A549 (cell line): Measurements from ENCODE around the gene PLET1. TPM values are rescaled to one million over a fixed set of nuclear protein-coding genes. Genes with fewer than 3 reads are reported as not detected.

Experiments
- ATAC-seq, 2 experiments: fragments of 200-7000 bp in 1 of 2; fragments of >200 bp in 1 of 2; cut with Nextera tagmentation in 1 of 2; cut with Tn5 transposase in 1 of 2; 3 replicates each; pipeline versions ENCODE4 v1.8.0 to v1.9.1; 2018 to 2020; ENCODE audit warnings: mild to moderate bottlenecking in 1 of 2, moderate library complexity in 1 of 2
- CTCF ChIA-PET: fragments of 300-600 bp; sonication (Branson Sonifier 250); formaldehyde crosslinking; extraction: SDS; loops from one replicate; lab custom pipeline; 2021; ENCODE audit warnings: antibody characterized with exemption, inconsistent platforms; lab: Yijun Ruan, JAX
- POLR2A ChIA-PET: fragments of 350-600 bp; formaldehyde crosslinking; extraction: SDS; loops from one replicate; lab custom pipeline; 2021; ENCODE audit warnings: antibody characterized with exemption, inconsistent platforms; lab: Yijun Ruan, JAX
- DNase-seq, 2 experiments: peaks; one replicate each; pipeline versions ENCODE4 v3.0.0 to v3.0.0-alpha.2; 2011 to 2016; ENCODE audit warnings: low read depth in 1 of 2, low spot score in 1 of 2
- FAIRE-seq: peaks from 2 replicates; lab custom pipeline; 2011; peaks lifted over from hg19 to GRCh38; lab: Jason Lieb, UNC
- H3K27ac ChIP-seq, 2 experiments: fragments of >200 bp; sonication (Bioruptor Twin); formaldehyde crosslinking; 3 replicates each; pipeline ENCODE4 v1.5.1; 2016 to 2017
- H3K4me1 ChIP-seq: fragments of >200 bp; sonication (Bioruptor Twin); formaldehyde crosslinking; 3 replicates; pipeline ENCODE4 v1.6.1; 2016
- H3K4me2 ChIP-seq: fragments of >200 bp; sonication (Bioruptor Twin); formaldehyde crosslinking; 3 replicates; pipeline ENCODE4 v1.6.1; 2016
- H3K4me3 ChIP-seq: fragments of >200 bp; sonication (Bioruptor Twin); formaldehyde crosslinking; 3 replicates; pipeline ENCODE4 v1.5.1; 2016
- H3K9me3 ChIP-seq: fragments of >200 bp; sonication (Bioruptor Twin); formaldehyde crosslinking; 3 replicates; pipeline ENCODE4 v1.6.1; 2016
- CBX8 ChIP-seq: fragments of 200-600 bp; sonication (generic); IDR thresholded peaks from 2 replicates; pipeline ENCODE4 v1.6.1; 2016
- CEBPB ChIP-seq, 2 experiments: fragments of >200 bp in 1 of 2; sonication (Bioruptor Twin) in 1 of 2; formaldehyde crosslinking in 1 of 2; IDR thresholded peaks; 2 replicates each; pipeline ENCODE4 v1.6.1; 2012 to 2016
- CHD4 ChIP-seq: fragments of 200-600 bp; sonication (generic); IDR thresholded peaks from 2 replicates; pipeline ENCODE4 v1.6.1; 2016; ENCODE audit warnings: antibody characterized with exemption, mild to moderate bottlenecking, borderline replicate concordance
- ELK1 ChIP-seq: fragments of 150-350 bp; IDR thresholded peaks from 2 replicates; pipeline ENCODE4 v1.6.1; 2014; ENCODE audit warnings: low read depth, mild to moderate bottlenecking, low read length
- FOSB ChIP-seq: fragments of 250-450 bp; sonication (Bioruptor Pico); IDR thresholded peaks from 2 replicates; pipeline ENCODE4 v1.5.0; 2020; ENCODE audit warnings: mild to moderate bottlenecking, moderate library complexity
- FOSL2 ChIP-seq, 2 experiments: fragments of 450-650 bp in 1 of 2; fragments of >200 bp in 1 of 2; sonication (Bioruptor Twin) in 1 of 2; formaldehyde crosslinking; IDR thresholded peaks; 2 replicates each; pipeline versions ENCODE4 v1.5.0 to v1.6.1; 2016 to 2020; ENCODE audit warnings: mild to moderate bottlenecking in 1 of 2, moderate library complexity in 1 of 2
- HDAC2 ChIP-seq: fragments of 200-600 bp; sonication (generic); IDR thresholded peaks from 2 replicates; pipeline ENCODE4 v1.6.1; 2016
- HES2 ChIP-seq: fragments of >200 bp; sonication (Bioruptor Twin); formaldehyde crosslinking; IDR thresholded peaks from 2 replicates; pipeline ENCODE4 v1.6.1; 2016
- HMGXB4 ChIP-seq: fragments of 250-450 bp; sonication (Bioruptor Pico); IDR thresholded peaks from 2 replicates; pipeline ENCODE4 v1.5.0; 2021; ENCODE audit warnings: mild to moderate bottlenecking, moderate library complexity, borderline replicate concordance
- HOXB5 ChIP-seq: fragments of 250-450 bp; sonication (Bioruptor Pico); IDR thresholded peaks from 2 replicates; pipeline ENCODE4 v1.5.0; 2020; ENCODE audit warnings: mild to moderate bottlenecking, moderate library complexity
- JUN ChIP-seq, 2 experiments: fragments of >200 bp; sonication (Bioruptor Twin); formaldehyde crosslinking; IDR thresholded peaks; 2 replicates in 1 of 2; 3 replicates in 1 of 2; pipeline ENCODE4 v1.6.1; 2016 to 2017
- KDM1A ChIP-seq: fragments of 200-600 bp; sonication (generic); IDR thresholded peaks from 2 replicates; pipeline ENCODE4 v1.6.1; 2016; ENCODE audit warnings: low read depth, mild to moderate bottlenecking
- MAFK ChIP-seq: fragments of 450-650 bp; IDR thresholded peaks from 2 replicates; pipeline ENCODE4 v1.6.1; 2014; ENCODE audit not compliant: partially characterized antibody
- MAZ ChIP-seq: fragments of 150-350 bp; IDR thresholded peaks from 2 replicates; pipeline ENCODE4 v1.6.1; 2014; ENCODE audit warnings: antibody characterized with exemption, low read depth, low read length, borderline replicate concordance
- NPAS2 ChIP-seq: fragments of 250-450 bp; sonication (Bioruptor Pico); IDR thresholded peaks from 2 replicates; pipeline ENCODE4 v1.8.0; 2022; ENCODE audit warnings: mild to moderate bottlenecking, moderate library complexity, borderline replicate concordance
- NR3C1 ChIP-seq: fragments of >200 bp; sonication (Bioruptor Twin); formaldehyde crosslinking; IDR thresholded peaks from 3 replicates; pipeline ENCODE4 v1.6.1; 2017
- PHF8 ChIP-seq: fragments of 200-600 bp; sonication (generic); IDR thresholded peaks from 2 replicates; pipeline ENCODE4 v1.6.1; 2016; ENCODE audit warnings: low read depth, mild to moderate bottlenecking, antibody characterized with exemption, moderate library complexity, borderline replicate concordance
- POLR2A ChIP-seq: IDR thresholded peaks from 2 replicates; pipeline ENCODE4 v1.6.1; 2012; ENCODE audit warnings: mild to moderate bottlenecking, low read length
- RAD21 ChIP-seq, 2 experiments: fragments of >200 bp in 1 of 2; sonication (Bioruptor Twin) in 1 of 2; formaldehyde crosslinking in 1 of 2; IDR thresholded peaks in 1 of 2; conservative IDR thresholded peaks in 1 of 2; 2 replicates in 1 of 2; 3 replicates in 1 of 2; pipeline ENCODE4 v1.6.1; 2012 to 2018; ENCODE audit warnings: inconsistent platforms in 1 of 2
- RCOR1 ChIP-seq: fragments of 150-350 bp; IDR thresholded peaks from 2 replicates; pipeline ENCODE4 v1.6.1; 2014; ENCODE audit warnings: antibody characterized with exemption, low read length, low read depth
- RNF2 ChIP-seq: fragments of 200-600 bp; sonication (generic); IDR thresholded peaks from 2 replicates; pipeline ENCODE4 v1.6.1; 2016; ENCODE audit warnings: low read depth, mild to moderate bottlenecking, antibody characterized with exemption, moderate library complexity, borderline replicate concordance
- SMC3 ChIP-seq: fragments of >200 bp; sonication (Bioruptor Twin); formaldehyde crosslinking; IDR thresholded peaks from 3 replicates; pipeline ENCODE4 v1.6.1; 2018; ENCODE audit warnings: inconsistent platforms
- TP53 ChIP-seq: fragments of 250-450 bp; sonication (Bioruptor Pico); IDR thresholded peaks from 2 replicates; pipeline ENCODE4 v1.5.0; 2021; ENCODE audit warnings: mild to moderate bottlenecking, moderate library complexity
- ZC3H11A ChIP-seq: fragments of 450-650 bp; IDR thresholded peaks from 2 replicates; pipeline ENCODE4 v1.6.1; 2014; ENCODE audit warnings: antibody characterized with exemption, mild to moderate bottlenecking
- ZNF302 ChIP-seq: fragments of 250-450 bp; sonication (Bioruptor Pico); IDR thresholded peaks from 2 replicates; pipeline ENCODE4 v1.9.0; 2021; ENCODE audit warnings: inconsistent platforms, mild to moderate bottlenecking, moderate library complexity
- WGBS: methylation state at CpG from one replicate; pipeline ENCODE4 v1.1.6; 2017; ENCODE audit errors: missing lambda C conversion rate; 5-methylcytosine and 5-hydroxymethylcytosine counted together
- polyA plus RNA-seq, 4 experiments: library from polyadenylated mRNA; depleted of rRNA in 3 of 4; stranded (reverse); fragments of >200 nt; fragmentation: RNase III in 1 of 4; extraction: RNeasy Plus Mini Kit Qiagen cat#74134 plus additional on column Dnase treatment in 1 of 4; gene quantifications; 2 replicates in 3 of 4; 3 replicates in 1 of 4; pipeline ENCODE4 v1.2.3, GENCODE V29; 2011 to 2017
- TF ChIP-seq, protein P1 (sequence below): fragments of 200-600 bp; sonication (generic); IDR thresholded peaks from 2 replicates; pipeline ENCODE4 v1.6.1; 2016; ENCODE audit warnings: antibody characterized with exemption, mild to moderate bottlenecking, moderate library complexity

PLET1 gene
- polyA plus RNA-seq, 2 of the 4 experiments (the other 2 are of a cell fraction), result not detected

DNA sequence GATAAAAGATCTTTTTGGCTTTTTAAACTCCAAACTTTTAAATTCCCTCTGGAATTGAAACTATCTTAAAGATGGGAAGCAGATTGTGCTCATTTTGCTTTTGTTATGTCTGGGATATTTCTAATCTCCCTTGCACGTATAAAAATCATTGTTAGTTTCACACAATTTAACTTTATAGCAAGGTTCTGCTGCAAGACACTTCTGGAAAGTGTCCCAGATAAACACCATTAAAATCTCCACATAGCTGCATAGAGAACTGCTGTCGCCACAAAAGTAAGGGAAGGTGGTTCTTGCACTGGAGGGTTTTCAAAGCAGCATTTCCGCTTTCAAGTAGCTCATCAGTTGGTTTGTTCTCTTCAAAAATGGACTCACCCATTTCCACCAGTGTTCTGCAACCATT lies 22.6 kb downstream of the PLET1 start:
- FAIRE-seq, result no peak
- CTCF ChIA-PET, result interaction anchor here (1.5 to 1.7 kb wide), 2 partner anchors 19 to 42 kb away, joined by 4 to 8 read pairs; no protein-coding TSS in a partner anchor
- POLR2A ChIA-PET, result no interaction called here
- ATAC-seq, result no peak
- Histone ChIP-seq H3K9me3 (no peaks in the 10 kb centered on the region), H3K27ac (no peak overlapping the region), H3K4me1 (no peaks in the 10 kb centered on the region), H3K4me2 (no peak overlapping the region), H3K4me3 (no peak overlapping the region)
- no peak for TF ChIP-seq HOXB5 (CRISPR knock-in tag)
- no peak for TF ChIP-seq FOSL2 (IDR thresholded peaks at IDR 0.05)
- TF ChIP-seq FOSL2 (CRISPR knock-in tag; IDR thresholded peaks at IDR 0.05), result no peak
- no peak for TF ChIP-seq MAFK
- TF ChIP-seq MAZ, result no peak
- no peak for TF ChIP-seq CEBPB (IDR thresholded peaks at IDR 0.05)
- no peak for TF ChIP-seq HDAC2
- TF ChIP-seq RNF2, result no peak
- no peak for TF ChIP-seq HES2
- no peak for TF ChIP-seq TP53 (CRISPR knock-in tag)
- WGBS, result 96% methylated on average over 3 of the region's 3 CpGs
- DNase-seq, result no peak

DNA sequence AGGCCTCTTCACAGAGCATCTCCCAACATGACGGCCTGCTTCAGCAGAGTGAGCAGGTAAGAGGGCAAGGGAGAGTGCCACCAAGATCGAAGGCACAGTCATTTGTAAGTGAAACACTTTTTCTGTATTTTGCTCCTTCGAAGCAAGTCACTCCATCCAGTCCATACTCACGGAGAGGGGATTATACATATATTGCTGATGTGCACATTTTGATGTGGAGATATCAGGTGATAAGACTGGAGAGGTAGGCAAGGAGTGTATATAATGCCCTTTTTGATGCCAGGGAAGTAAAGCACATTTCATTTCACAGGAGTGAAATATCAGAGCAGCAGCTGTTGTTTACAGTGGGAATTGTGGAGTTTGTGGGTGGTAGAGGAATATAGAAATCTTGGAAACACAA lies 23.2 kb downstream of the PLET1 start:
- H3K4me1 ChIP-seq, result no peaks in the 10 kb centered on the region
- TF ChIP-seq SMC3 (no peak), HES2 (no peak), NPAS2 (CRISPR knock-in tag) (no peak), NR3C1 (no peak), CBX8 (no peak), MAFK (peak; percentile 47), CHD4 (no peak)
- POLR2A ChIA-PET, result no interaction called here
- no peak overlapping the region for H3K27ac ChIP-seq
- CTCF ChIA-PET, result interaction anchor here (1.1 to 1.5 kb wide), 2 partner anchors 18 to 43 kb away, joined by 4 to 6 read pairs; no protein-coding TSS in a partner anchor
- H3K4me2 ChIP-seq, result no peak overlapping the region
- H3K9me3 ChIP-seq, result no peaks in the 10 kb centered on the region
- 95% methylated on average over 4 of the region's 4 CpGs for WGBS
- no peak for DNase-seq
- no peak for ATAC-seq
- FAIRE-seq, result no peak
- no peak overlapping the region for H3K4me3 ChIP-seq

- ChIA-PET POLR2A (no interaction called here), CTCF (no interaction called here)
- Histone ChIP-seq H3K27ac (no peak overlapping the region), H3K9me3 (no peaks in the 10 kb centered on the region), H3K4me3 (no peak overlapping the region), H3K4me2 (no peak overlapping the region), H3K4me1 (no peaks in the 10 kb centered on the region)
- 96% methylated on average over 8 of the region's 8 CpGs for WGBS
- FAIRE-seq (no peak), ATAC-seq (no peak), DNase-seq (no peak)
- TF ChIP-seq HES2 (no peak), KDM1A (no peak), ELK1 (no peak), PHF8 (no peak), CHD4 (no peak), POLR2A (no peak), NR3C1 (no peak), HOXB5 (CRISPR knock-in tag) (no peak), MAZ (no peak), RCOR1 (no peak), RAD21 (conservative IDR thresholded peaks at IDR 0.05 in 1 of 2, IDR thresholded peaks at IDR 0.05 in 1 of 2) (no peak), FOSB (CRISPR knock-in tag) (no peak), MAFK (no peak), HMGXB4 (CRISPR knock-in tag) (no peak), ZC3H11A (no peak), JUN (IDR thresholded peaks at IDR 0.05) (no peak), ZNF302 (CRISPR knock-in tag) (no peak)
- TF ChIP-seq, protein P1, sequence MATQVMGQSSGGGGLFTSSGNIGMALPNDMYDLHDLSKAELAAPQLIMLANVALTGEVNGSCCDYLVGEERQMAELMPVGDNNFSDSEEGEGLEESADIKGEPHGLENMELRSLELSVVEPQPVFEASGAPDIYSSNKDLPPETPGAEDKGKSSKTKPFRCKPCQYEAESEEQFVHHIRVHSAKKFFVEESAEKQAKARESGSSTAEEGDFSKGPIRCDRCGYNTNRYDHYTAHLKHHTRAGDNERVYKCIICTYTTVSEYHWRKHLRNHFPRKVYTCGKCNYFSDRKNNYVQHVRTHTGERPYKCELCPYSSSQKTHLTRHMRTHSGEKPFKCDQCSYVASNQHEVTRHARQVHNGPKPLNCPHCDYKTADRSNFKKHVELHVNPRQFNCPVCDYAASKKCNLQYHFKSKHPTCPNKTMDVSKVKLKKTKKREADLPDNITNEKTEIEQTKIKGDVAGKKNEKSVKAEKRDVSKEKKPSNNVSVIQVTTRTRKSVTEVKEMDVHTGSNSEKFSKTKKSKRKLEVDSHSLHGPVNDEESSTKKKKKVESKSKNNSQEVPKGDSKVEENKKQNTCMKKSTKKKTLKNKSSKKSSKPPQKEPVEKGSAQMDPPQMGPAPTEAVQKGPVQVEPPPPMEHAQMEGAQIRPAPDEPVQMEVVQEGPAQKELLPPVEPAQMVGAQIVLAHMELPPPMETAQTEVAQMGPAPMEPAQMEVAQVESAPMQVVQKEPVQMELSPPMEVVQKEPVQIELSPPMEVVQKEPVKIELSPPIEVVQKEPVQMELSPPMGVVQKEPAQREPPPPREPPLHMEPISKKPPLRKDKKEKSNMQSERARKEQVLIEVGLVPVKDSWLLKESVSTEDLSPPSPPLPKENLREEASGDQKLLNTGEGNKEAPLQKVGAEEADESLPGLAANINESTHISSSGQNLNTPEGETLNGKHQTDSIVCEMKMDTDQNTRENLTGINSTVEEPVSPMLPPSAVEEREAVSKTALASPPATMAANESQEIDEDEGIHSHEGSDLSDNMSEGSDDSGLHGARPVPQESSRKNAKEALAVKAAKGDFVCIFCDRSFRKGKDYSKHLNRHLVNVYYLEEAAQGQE, result no peak
Observed at GRCh38 chr11:112235750-112236390, 24.8 kb downstream of the PLET1 start.
